ENCODE measurements around the gene U2AF2.

U2AF2 gene

GRCh38 chr19:55677572-55678028 lies 22.8 kb downstream of the U2AF2 start:
- no peak for DNase-seq

GRCh38 chr19:55678121-55678671 lies 23.4 kb downstream of the U2AF2 start:
- no peak for DNase-seq

- no peak for DNase-seq
Observed at GRCh38 chr19:55679343-55680257, 24.8 kb downstream of the U2AF2 start.

GRCh38 chr19:55680339-55681130 lies 25.7 kb downstream of the U2AF2 start:
- DNase-seq: no peak

- DNase-seq: no peak
Observed at GRCh38 chr19:55681131-55682092, 26.6 kb downstream of the U2AF2 start.

- no peak for DNase-seq
Observed at GRCh38 chr19:55683449-55684261, 28.8 kb downstream of the U2AF2 start.

- no peak for DNase-seq
Observed at GRCh38 chr19:55684946-55685681, 30.3 kb downstream of the U2AF2 start.

- DNase-seq: no peak
Observed at GRCh38 chr19:55685776-55686175, 30.9 kb downstream of the U2AF2 start.

GRCh38 chr19:55686311-55687050 lies 31.6 kb downstream of the U2AF2 start:
- no peak for DNase-seq

- DNase-seq: no peak
Observed at GRCh38 chr19:55687281-55688201, 32.7 kb downstream of the U2AF2 start.

GRCh38 chr19:55688422-55689218 lies 33.8 kb downstream of the U2AF2 start:
- DNase-seq: no peak

GRCh38 chr19:55689411-55690108 lies 34.7 kb downstream of the U2AF2 start:
- no peak for DNase-seq

GRCh38 chr19:55690109-55690768 lies 35.4 kb downstream of the U2AF2 start:
- no peak for DNase-seq

- DNase-seq: no peak
Observed at GRCh38 chr19:55690769-55691545, 36.1 kb downstream of the U2AF2 start.

- no peak for DNase-seq
Observed at GRCh38 chr19:55691561-55692481, 37.0 kb downstream of the U2AF2 start.

Data from activated CD4-positive, CD25-positive, alpha-beta regulatory T cell treated with anti-CD3 and anti-CD28 coated beads, Interleukin-2, amount 50 U/mL, for 72 hours (primary cell).